Neuronal stem cell (in vitro differentiated cells): Measurements from ENCODE around the gene PRRG3.
"Not testable (repeated sequence)": the region's sequence is repeated elsewhere in the genome, so short reads cannot be mapped to it uniquely, and the experiment has no call there.

ENCODE experiments used
- DNase-seq: peaks from one replicate; pipeline ENCODE4 v3.0.0-alpha.2; 2013; ENCODE audit warnings: low spot score
- H2AFZ ChIP-seq: one replicate; pipeline ENCODE4 v1.6.1; 2013; ENCODE audit warnings: mild to moderate bottlenecking, low read length, inconsistent platforms
- H2AK5ac ChIP-seq: 2 replicates; pipeline ENCODE4 v1.6.1; 2013; ENCODE audit warnings: low read depth, mild to moderate bottlenecking, inconsistent platforms, low read length, moderate library complexity, mixed read lengths
- H2BK120ac ChIP-seq: 2 replicates; pipeline ENCODE4 v1.6.1; 2013; ENCODE audit warnings: low read depth, mild to moderate bottlenecking, inconsistent platforms, low read length, moderate library complexity, mixed read lengths
- H2BK12ac ChIP-seq: one replicate; pipeline ENCODE4 v1.6.1; 2013; ENCODE audit warnings: low read length, inconsistent platforms
- H2BK15ac ChIP-seq: 2 replicates; pipeline ENCODE4 v1.6.1; 2013; ENCODE audit warnings: mild to moderate bottlenecking, low read length, inconsistent platforms, mixed read lengths
- H2BK5ac ChIP-seq: one replicate; pipeline ENCODE4 v1.6.1; 2013; ENCODE audit warnings: inconsistent platforms, mild to moderate bottlenecking, low read length, moderate library complexity
- H3K14ac ChIP-seq: one replicate; pipeline ENCODE4 v1.6.1; 2013; ENCODE audit warnings: low read length, inconsistent platforms
- H3K18ac ChIP-seq: 2 replicates; pipeline ENCODE4 v1.6.1; 2013; ENCODE audit warnings: low read length, inconsistent platforms
- H3K23ac ChIP-seq: 2 replicates; pipeline ENCODE4 v1.6.1; 2013; ENCODE audit warnings: low read depth, mild to moderate bottlenecking, mixed read lengths, low read length, inconsistent platforms; ENCODE audit not compliant: poor library complexity
- H3K27ac ChIP-seq: replicated peaks from 3 replicates; pipeline ENCODE4 v1.5.1; 2013; ENCODE audit warnings: low read length, inconsistent platforms
- H3K27me3 ChIP-seq, 3 experiments: 2 replicates each; pipeline ENCODE4 v1.6.1; 2013; ENCODE audit warnings: low read length in 3 of 3, mild to moderate bottlenecking in 2 of 3, inconsistent platforms in 1 of 3, low read depth in 1 of 3, mixed read lengths in 1 of 3, moderate library complexity in 1 of 3; ENCODE audit not compliant: control insufficient read depth in 3 of 3, insufficient read depth in 3 of 3
- H3K36me3 ChIP-seq, 2 donors: replicated peaks in 1 of 2; 2 replicates each; pipeline ENCODE4 v1.6.1; 2013; ENCODE audit warnings: low read length in 2 of 2; ENCODE audit not compliant: control insufficient read depth in 2 of 2, insufficient read depth in 2 of 2
- H3K4ac ChIP-seq: 2 replicates; pipeline ENCODE4 v1.6.1; 2013; ENCODE audit warnings: inconsistent platforms, mild to moderate bottlenecking, low read length, moderate library complexity
- H3K4me1 ChIP-seq, 2 donors: 1 replicate in 1 of 2; 2 replicates in 1 of 2; pipeline ENCODE4 v1.6.1; 2013; ENCODE audit warnings: low read length in 2 of 2, low read depth in 1 of 2; ENCODE audit not compliant: control insufficient read depth in 2 of 2, insufficient read depth in 1 of 2
- H3K4me2 ChIP-seq: one replicate; pipeline ENCODE4 v1.6.1; 2013; ENCODE audit warnings: mild to moderate bottlenecking, low read length, inconsistent platforms; ENCODE audit not compliant: insufficient read depth, poor library complexity, severe bottlenecking
- H3K4me3 ChIP-seq, 2 donors: 2 replicates each; pipeline ENCODE4 v1.5.1; 2013; ENCODE audit warnings: low read length in 2 of 2, mild to moderate bottlenecking in 2 of 2, inconsistent platforms in 1 of 2, moderate library complexity in 1 of 2
- H3K79me1 ChIP-seq: one replicate; pipeline ENCODE4 v1.6.1; 2013; ENCODE audit warnings: low read depth, mild to moderate bottlenecking, inconsistent platforms, low read length, moderate library complexity
- H3K9ac ChIP-seq: one replicate; pipeline ENCODE4 v1.6.1; 2013; ENCODE audit warnings: mild to moderate bottlenecking, low read depth, low read length, inconsistent platforms; ENCODE audit not compliant: poor library complexity
- H3K9me3 ChIP-seq, 2 donors: replicated peaks in 1 of 2; 2 replicates each; pipeline versions ENCODE3 to v1.6.1; 2013; ENCODE audit warnings: low read length in 2 of 2, mild to moderate bottlenecking in 2 of 2, inconsistent platforms in 1 of 2, low read depth in 1 of 2, mixed read lengths in 1 of 2, moderate library complexity in 1 of 2; ENCODE audit not compliant: control insufficient read depth in 2 of 2, insufficient read depth in 1 of 2
- H4K8ac ChIP-seq: one replicate; pipeline ENCODE4 v1.6.1; 2013; ENCODE audit warnings: low read depth, mild to moderate bottlenecking, inconsistent platforms, low read length, moderate library complexity
- H4K91ac ChIP-seq: one replicate; pipeline ENCODE4 v1.6.1; 2013; ENCODE audit warnings: low read length, low read depth, mild to moderate bottlenecking, inconsistent platforms; ENCODE audit not compliant: poor library complexity
- WGBS, 2 donors: extraction: QIAGEN DNeasy Blood & Tissue Kit; methylation state at CpG; one replicate each; pipeline ENCODE4 v1.1.7; 2013; ENCODE audit warnings: missing lambda C conversion rate in 2 of 2, mixed read lengths in 1 of 2; ENCODE audit not compliant: insufficient read length in 2 of 2, insufficient replicate concordance in 1 of 2; ENCODE audit errors: extremely low coverage in 2 of 2; 5-methylcytosine and 5-hydroxymethylcytosine counted together

The PRRG3 gene

DNA sequence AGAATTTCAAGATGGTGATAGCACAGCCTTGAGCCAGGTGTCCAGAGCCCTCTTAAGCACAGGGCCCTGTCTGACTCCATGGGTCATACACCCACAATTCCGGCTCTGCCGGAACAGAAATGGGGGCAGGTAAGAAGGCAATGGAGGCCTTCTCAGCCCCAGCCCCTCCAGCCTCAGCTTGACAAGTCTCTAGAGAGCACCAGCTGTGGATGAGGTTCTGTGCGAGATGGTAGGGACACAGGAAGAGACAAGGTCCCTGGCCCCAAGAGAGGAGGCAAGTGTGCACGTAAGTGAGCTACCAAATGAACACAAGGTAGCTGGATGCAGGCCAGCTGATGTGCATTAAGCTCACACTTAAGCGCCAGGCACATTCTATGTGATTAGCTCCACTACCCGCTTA lies 2.4 kb upstream of the PRRG3 start:
- no peak overlapping the region for H3K4ac ChIP-seq
- no peaks in the 10 kb centered on the region for H3K9me3 ChIP-seq
- H2BK120ac ChIP-seq = no peak overlapping the region
- DNase-seq = no peak
- H3K4me3 ChIP-seq = no peak overlapping the region
- peaks cover 0 to 4% of the 10 kb centered on the region in 2 donors for H3K4me1 ChIP-seq
- H2BK15ac ChIP-seq = no peak overlapping the region
- no peak overlapping the region for H2AFZ ChIP-seq
- H4K8ac ChIP-seq = no peak overlapping the region
- no peak overlapping the region for H3K23ac ChIP-seq
- H3K79me1 ChIP-seq = no peaks in the 10 kb centered on the region
- no peaks in the 10 kb centered on the region for H3K36me3 ChIP-seq
- H2AK5ac ChIP-seq = no peak overlapping the region
- no peak overlapping the region for H4K91ac ChIP-seq
- H3K9ac ChIP-seq = no peak overlapping the region
- H2BK5ac ChIP-seq = no peak overlapping the region
- no peak overlapping the region for H3K27ac ChIP-seq
- no CpG with 5 or more reads among the region's 6 CpGs for WGBS, 2 donors
- H3K4me2 ChIP-seq = no peak overlapping the region
- peaks cover 0 to 31% (median 0%) of the 10 kb centered on the region in 3 experiments for H3K27me3 ChIP-seq
- no peak overlapping the region for H2BK12ac ChIP-seq
- H3K18ac ChIP-seq = no peak overlapping the region
- H3K14ac ChIP-seq = no peak overlapping the region

DNA sequence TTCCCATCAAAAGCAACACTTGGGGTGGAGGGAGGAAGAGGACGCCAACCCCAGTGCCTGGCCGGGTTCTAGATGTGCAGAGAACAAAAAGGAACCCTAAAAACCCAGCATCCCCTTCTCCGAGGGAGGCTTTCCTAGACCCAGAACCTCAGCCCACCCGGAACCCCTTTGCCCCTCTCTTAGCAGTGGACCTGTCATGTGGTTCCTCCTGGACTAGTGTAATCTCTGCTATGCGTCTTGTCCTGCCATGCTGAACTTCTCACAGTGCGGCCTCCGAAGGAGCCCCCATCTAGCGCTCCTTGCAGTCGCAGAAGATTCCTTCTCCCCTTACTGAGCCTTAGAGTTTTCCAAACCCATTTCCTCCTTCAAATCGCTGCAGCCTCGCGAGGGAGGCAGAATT lies 1.1 kb upstream of the PRRG3 start:
- H2AK5ac ChIP-seq = no peak overlapping the region
- no peak overlapping the region for H3K23ac ChIP-seq
- H3K27ac ChIP-seq = no peak overlapping the region
- peaks cover 0 to 4% of the 10 kb centered on the region in 2 donors for H3K4me1 ChIP-seq
- no CpG with 5 or more reads among the region's 12 CpGs for WGBS, 2 donors
- H3K36me3 ChIP-seq = no peaks in the 10 kb centered on the region
- H2BK120ac ChIP-seq = no peak overlapping the region
- no peak overlapping the region for H3K4ac ChIP-seq
- H2BK12ac ChIP-seq = no peak overlapping the region
- H3K14ac ChIP-seq = no peak overlapping the region
- DNase-seq = no peak
- H3K4me3 ChIP-seq = no peak overlapping the region
- no peak overlapping the region for H4K8ac ChIP-seq
- H2BK15ac ChIP-seq = peak overlapping the region; percentile 58
- H3K9me3 ChIP-seq = no peaks in the 10 kb centered on the region
- H3K4me2 ChIP-seq = no peak overlapping the region
- no peak overlapping the region for H3K9ac ChIP-seq
- H3K18ac ChIP-seq = no peak overlapping the region
- H4K91ac ChIP-seq = no peak overlapping the region
- no peak overlapping the region for H2BK5ac ChIP-seq
- no peaks in the 10 kb centered on the region for H3K79me1 ChIP-seq
- no peak overlapping the region for H2AFZ ChIP-seq
- H3K27me3 ChIP-seq = peaks cover 0 to 32% (median 0%) of the 10 kb centered on the region in 3 experiments

- Histone ChIP-seq H3K79me1 (no peaks in the 10 kb centered on the region), H3K4ac (no peak overlapping the region), H2BK5ac (no peak overlapping the region), H3K4me3 (peak overlapping the region in 1 of 2 donors; percentile 85), H2AK5ac (no peak overlapping the region), H3K27me3 (peaks cover 0 to 32% (median 0%) of the 10 kb centered on the region in 3 experiments), H3K18ac (peak overlapping the region; percentile 57), H2BK12ac (no peak overlapping the region), H3K4me1 (peaks cover 0 to 4% of the 10 kb centered on the region in 2 donors), H3K9me3 (no peaks in the 10 kb centered on the region), H4K91ac (no peak overlapping the region), H3K23ac (no peak overlapping the region), H4K8ac (no peak overlapping the region), H2BK120ac (no peak overlapping the region), H2AFZ (no peak overlapping the region), H2BK15ac (no peak overlapping the region), H3K14ac (no peak overlapping the region), H3K4me2 (peak overlapping the region; percentile 43), H3K27ac (no peak overlapping the region), H3K36me3 (no peaks in the 10 kb centered on the region), H3K9ac (peak overlapping the region; percentile 60)
- no peak for DNase-seq
- no CpG with 5 or more reads among the region's 19 CpGs for WGBS, 2 donors
Measured at GRCh38 chrX:151695583-151696340, 504 bp downstream of the PRRG3 start.

- H3K4ac ChIP-seq, H2BK120ac ChIP-seq, H3K9me3 ChIP-seq, H3K79me1 ChIP-seq, H3K36me3 ChIP-seq, H2AK5ac ChIP-seq, H3K4me1 ChIP-seq, H4K91ac ChIP-seq, H2AFZ ChIP-seq, H3K9ac ChIP-seq, H3K4me2 ChIP-seq, H3K4me3 ChIP-seq, H4K8ac ChIP-seq, H2BK12ac ChIP-seq, H2BK15ac ChIP-seq, H2BK5ac ChIP-seq, DNase-seq, H3K27ac ChIP-seq, H3K23ac ChIP-seq, H3K14ac ChIP-seq, H3K18ac ChIP-seq: not testable (repeated sequence)
- no CpG with 5 or more reads among the region's 8 CpGs for WGBS, 2 donors
- peaks cover 0 to 35% (median 0%) of the 10 kb centered on the region in 3 experiments for H3K27me3 ChIP-seq
Measured at GRCh38 chrX:151697082-151697481, 1.8 kb downstream of the PRRG3 start.
